Myocyte (in vitro differentiated cells): ENCODE data around the gene MIA2. TPM values are rescaled to one million over a fixed set of nuclear protein-coding genes. Genes with fewer than 3 reads are reported as not detected.
"Not testable (repeated sequence)": the region's sequence is repeated elsewhere in the genome, so short reads cannot be mapped to it uniquely, and the experiment has no call there.

Experiments
- DNase-seq: peaks from one replicate; pipeline ENCODE4 v3.0.0-alpha.2; 2012; ENCODE audit warnings: low read depth
- total RNA-seq: library from RNA; depleted of rRNA; stranded (reverse); fragments of >200 nt; gene quantifications from 2 replicates; pipeline ENCODE4 v1.2.3, GENCODE V29; 2014

MIA2 gene
- total RNA-seq, 1 donor from 2014 or later = 24.4 TPM

DNA sequence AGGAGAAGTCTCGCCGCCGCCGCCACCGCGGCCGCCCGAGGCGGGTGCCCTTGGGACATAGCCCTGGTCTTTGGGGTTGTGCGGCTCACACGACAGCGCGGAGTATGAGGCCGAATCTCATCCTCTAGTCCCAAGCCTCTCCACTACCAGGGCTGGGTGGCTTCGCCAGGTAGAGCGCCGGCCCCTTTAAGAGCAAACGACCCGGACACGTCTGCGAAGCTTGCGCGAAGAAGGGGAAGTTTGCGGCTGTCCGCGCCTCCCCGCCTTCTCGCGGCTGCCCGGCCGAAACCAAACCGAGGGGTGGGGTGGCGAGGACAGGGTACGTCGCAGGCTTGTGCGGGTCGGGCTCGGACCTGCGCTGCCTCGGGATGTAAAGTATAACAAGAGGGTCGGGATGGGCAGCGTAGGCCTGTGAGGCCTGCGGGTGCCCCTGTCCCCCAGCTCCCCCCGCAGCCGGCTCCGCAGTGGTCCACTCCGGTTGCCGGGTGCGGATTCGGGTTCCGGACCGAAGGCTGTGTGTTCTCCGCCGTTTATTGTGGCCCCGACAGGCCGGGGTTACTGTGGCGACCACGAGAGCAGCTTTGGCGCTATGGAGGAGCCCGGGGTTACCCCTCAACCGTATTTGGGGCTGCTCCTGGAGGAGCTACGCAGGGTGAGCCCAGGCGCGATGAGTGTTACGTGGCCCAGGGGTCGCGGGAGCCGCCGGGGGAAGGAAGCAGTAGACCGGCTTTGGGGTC is 33.3 kb downstream of the MIA2 start:
- DNase-seq = peak; percentile 91

DNA sequence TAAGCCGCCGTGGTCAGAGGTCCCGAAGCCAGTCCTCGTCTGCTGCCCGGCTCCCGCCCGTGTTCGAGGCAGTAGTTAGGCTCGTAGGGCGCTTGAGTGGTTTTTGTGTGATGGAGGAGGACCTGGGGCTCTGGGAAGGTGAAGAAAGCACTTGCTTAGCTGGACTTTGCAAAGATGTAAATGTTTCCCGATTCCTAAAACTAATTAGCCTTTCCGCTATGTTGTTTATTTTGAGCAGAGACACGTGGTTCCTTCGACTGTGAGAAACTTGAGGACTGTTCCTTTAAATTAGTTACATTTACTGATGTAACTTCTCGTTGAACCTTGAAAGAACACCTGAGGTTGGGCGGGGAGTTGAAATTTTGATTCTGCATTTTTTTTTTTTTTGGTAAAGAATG is 33.9 kb downstream of the MIA2 start:
- no peak for DNase-seq

DNA sequence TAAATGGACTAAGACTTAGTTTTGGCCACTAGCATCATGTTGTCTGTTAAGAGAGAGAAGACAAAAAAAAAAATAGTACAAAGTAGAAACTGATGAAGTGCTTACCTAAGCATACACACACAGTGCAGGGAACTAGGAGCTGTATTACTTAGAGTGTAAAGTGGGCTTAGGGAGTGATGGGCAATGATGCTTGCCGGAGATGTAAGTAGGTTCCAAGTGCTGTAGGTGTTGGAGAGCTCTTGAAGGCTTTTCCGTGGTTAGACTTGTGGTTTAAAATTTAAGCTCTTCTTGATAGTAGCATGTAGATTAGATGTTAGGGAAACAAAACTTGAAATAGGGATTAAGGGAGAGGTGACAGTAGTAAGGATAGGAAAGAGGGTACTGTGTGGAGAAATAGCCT is 34.7 kb downstream of the MIA2 start:
- DNase-seq = no peak

DNA sequence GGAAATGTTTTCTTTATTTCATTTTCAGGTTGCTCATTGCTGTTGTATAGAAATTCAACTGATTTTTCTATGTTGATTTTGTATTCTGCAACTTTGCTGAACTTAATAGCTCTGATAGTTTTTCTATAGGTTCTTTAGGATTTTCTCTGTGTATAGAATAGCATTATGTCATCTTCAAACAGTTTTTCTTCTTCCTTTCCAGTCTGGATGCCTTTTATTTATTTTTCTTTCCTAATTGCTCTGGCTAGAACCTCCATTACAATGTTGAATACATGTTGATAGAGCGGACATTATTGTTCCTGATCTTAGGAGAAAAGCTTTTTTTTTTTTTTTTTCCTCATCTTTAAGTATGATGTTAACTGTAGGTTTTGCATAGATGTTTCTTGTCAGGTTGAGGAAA is 39.2 kb downstream of the MIA2 start:
- DNase-seq = no peak

DNA sequence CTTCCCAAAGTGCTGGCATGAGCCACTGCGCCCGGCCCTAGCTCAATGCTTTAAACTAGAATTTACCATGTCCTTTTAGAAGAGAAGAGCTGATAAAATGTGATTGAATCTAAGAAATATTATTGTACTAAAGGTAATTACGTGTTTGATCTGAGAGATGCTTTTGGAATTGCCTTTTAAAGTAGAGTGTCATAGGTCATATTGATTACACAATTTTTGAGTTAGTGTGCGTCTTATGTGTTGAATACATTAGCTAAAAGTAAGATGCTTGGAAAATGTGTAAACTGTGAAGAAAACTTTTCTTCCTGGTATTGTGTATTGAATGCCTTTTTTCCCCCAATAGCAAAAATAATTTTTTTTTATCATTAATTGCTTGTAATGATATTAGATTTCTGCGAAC is 41.7 kb downstream of the MIA2 start:
- no peak for DNase-seq

DNA sequence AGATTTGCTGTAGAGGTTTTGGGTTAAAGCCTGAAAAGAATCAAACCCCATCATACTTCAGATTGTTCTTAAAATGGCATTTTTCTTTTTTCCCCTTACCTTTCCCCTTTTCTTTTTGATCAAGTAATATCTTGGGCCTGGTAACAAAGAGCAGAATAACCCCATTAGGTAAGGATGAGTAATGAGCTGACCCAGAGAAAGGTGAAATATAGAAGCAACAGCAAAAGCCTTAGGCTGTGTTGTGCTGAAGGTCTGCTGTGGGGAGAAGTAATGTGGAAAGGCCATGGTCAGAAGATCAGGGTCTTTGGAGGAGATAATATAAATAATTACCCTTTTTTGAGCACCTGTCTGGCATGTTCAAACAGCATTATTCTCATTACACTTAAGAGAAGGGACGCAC is 42.3 kb downstream of the MIA2 start:
- no peak for DNase-seq

DNA sequence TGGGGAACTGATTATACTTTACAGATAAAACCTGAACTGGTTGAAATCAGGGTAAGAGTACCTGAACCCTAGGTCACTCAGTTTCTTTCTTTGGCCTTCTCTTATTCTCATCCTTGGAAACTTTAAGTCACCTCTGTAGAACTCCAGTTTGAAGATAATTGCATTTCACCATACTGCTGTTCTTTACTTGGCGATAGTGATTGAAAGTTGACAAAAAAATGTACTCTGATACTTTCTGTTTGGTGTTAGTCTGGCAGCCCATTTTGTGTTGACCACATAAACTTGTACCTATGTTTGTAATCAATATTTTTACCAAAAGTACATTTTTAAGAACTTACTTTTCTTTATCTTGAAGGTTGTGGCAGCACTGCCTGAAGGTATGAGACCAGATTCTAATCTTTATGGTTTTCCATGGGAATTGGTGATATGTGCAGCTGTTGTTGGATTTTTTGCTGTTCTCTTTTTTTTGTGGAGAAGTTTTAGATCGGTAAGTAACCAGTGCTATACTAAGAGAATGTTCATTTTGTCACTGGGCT is 42.9 kb downstream of the MIA2 start:
- DNase-seq = no peak

DNA sequence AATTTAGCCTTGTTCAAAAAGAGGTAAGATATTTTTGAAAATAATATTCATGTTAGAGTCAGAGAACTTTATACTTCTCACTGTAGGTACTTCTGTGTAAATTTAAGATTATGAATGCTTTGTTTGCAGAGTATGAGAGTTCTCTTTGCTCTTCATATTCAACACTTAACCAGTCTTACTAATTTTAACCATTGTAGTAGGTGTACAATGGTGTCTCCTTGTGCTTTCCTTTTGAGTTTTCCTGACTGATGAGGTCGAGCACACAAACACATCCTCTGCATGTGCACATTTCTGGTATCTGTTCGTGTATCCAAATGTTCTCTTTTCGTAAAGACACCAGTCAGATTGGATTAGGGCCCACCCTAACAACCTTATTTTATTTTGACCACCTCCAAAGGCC is 45.8 kb downstream of the MIA2 start:
- no peak for DNase-seq

DNA sequence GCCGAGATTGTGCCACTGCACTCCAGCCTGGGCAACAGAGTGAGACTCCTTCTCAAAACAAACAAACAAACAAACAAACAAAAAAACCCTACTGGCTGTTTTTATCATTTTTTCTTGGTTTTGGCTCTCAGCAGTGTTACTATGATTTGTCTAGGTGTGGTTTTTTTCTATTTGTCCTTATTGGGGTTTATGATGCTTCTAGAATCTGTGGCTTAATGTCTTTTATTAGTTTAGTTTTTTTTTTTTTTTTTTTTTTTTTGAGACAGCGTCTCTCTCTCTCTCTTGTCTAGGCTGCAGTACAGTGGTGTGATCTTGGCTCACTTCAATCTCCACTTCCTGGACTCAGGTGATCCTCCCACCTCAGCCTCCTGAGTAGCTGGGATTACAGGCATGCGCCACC is 47.0 kb downstream of the MIA2 start:
- DNase-seq = not testable (repeated sequence)

DNA sequence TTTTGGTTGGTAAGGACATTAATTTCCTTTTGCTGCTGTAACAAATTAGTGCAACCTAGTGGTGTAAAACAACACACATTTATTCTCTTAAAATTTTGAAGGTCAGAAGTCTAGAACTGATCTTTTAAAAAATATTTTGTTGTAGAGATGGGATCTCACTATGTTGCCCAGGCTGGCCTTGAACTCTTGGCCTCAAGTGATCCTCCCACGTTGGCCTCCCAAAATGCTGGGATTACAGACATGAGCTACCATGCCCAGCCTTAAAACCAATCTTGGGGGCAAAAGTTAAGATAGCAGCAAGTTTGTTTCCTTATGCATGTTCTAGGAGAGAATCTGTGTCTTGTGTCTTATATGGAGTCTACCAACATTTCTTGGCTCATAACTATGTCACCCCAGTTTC is 55.8 kb downstream of the MIA2 start:
- DNase-seq = no peak

DNA sequence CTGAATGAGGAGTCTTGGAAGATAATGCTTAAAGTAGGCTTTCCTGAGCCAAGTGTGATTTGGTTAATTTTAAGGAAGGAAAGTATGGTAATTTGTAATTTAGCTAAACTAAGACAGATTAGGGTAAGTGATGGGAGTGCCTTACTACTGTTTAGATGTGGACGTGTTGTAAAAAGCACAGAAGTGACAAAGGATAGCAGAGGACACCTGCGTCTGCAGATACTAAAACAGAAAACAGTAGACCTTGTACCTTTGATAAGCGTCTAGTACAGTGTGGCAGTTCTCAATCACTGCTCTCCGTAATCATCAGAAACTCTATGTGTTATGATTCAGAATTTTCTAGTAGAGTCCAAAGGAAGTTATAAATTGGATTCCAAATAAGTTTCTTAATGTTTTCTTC is 58.0 kb downstream of the MIA2 start:
- DNase-seq = no peak

DNA sequence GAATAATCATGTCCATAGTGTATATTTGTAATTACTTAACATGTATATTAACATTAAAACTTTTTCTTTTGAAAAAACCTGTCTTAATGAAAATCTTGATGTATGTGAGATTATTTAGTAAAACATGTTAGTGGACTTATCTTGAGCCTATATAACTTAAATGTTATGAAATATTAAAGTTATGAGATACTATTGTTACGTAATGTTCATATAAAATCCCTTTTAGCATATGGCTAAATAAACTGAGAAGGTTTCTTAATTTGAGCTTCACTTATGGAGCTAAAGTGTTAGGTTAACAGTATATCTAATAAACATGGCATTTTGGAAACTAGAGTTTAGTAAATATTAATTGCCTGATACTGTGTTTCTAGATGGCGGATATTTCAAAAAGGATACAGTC is 59.9 kb downstream of the MIA2 start:
- no peak for DNase-seq

DNA sequence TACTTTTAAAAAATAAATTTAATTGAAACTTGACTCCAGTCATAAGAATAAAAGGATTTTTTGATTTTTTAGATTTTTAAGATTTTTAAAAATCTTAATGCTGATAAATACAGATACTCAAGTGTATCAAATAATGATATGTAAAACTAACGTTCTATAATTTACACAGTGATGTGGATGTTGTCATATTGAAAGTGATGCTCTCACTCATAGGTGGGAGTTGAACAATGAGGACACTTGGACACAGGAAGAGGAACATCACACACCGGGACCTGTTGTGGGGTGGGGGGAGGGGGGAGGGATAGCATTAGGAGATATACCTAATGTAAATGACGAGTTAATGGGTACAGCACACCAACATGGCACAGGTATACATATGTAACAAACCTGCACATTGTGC is 66.7 kb downstream of the MIA2 start:
- not testable (repeated sequence) for DNase-seq

DNA sequence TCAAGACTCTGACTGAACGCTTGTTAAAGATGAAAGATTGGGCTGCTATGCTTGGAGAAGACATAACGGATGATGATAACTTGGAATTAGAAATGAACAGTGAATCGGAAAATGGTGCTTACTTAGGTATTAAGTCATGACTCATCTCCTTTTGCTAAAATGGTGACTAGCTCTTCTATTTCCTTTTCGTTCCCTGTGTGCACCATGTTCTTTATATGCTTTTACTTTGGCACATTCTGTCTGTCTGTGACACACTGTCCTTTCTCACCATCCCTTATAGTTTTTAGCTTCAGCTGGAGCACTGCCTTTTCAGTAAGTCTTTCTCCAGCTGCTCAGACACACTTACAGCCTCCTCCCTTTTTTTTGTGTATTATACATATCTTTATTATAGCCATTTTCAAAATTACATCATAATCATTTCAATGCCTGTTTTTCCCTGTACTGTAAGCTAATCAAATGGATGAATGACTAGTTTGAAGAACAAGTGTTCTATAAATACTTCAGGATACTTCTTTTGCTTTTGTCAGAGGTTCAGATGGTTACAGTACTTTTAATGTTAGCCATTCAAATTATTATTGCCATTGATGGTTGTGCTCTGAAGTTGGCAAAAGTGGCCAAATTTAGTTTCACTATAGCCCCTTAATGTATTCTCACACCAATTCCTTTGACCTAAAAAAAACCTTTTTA is 68.6 kb downstream of the MIA2 start:
- no peak for DNase-seq

DNA sequence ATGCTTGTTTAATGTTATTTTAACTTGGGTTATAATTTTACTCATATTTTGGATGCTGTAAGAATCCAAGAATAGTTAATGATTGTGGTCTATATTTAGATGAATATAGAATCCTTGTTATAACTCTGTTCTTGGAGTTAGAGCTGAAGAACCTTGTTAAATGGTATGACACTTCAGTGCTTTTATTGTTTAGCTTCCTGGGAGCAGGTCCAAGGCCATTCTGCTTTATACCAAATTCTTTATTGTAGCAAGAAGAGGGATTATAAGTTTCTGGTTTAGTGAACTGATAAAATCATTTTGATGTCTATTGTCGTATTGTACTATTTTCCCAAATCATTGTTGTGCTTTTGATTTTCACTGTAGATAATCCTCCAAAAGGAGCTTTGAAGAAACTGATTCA is 69.4 kb downstream of the MIA2 start:
- no peak for DNase-seq

DNA sequence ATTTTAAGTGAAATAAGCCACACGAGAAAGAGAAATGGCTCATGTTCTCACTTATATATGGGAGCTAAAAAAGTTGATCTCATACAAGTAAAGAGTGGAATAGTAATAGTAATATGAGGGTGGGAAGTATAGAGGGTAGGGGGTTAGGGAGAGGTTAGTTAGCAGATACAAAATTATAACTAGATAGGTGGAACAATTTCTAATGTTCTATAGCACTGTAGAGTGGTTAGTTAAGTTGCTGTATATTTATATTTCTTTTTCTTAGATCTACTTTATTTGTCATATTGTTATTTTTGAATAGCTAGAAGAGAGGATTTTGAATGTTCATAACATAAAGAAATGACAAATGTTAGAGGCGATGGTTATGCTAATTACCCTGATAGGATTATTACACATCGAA is 74.1 kb downstream of the MIA2 start:
- no peak for DNase-seq

DNA sequence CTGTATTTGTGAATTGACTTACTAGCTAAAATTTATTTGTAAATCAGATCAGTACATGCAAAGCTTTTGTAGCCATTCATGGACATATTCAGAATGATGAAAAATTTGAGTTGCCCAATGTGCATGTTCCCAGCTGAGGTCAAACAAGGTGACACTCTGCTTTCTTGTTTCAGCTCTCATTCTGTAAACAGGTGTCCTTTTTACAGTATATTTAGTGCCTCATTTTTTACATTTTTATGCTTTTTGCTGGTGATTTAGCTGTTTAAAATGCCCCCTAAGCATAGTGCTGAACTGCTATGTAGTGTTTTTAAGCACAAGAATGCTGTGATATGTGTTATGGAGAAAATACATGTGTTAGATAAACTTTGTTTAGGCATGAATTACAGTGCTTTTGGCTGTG is 76.3 kb downstream of the MIA2 start:
- no peak for DNase-seq

DNA sequence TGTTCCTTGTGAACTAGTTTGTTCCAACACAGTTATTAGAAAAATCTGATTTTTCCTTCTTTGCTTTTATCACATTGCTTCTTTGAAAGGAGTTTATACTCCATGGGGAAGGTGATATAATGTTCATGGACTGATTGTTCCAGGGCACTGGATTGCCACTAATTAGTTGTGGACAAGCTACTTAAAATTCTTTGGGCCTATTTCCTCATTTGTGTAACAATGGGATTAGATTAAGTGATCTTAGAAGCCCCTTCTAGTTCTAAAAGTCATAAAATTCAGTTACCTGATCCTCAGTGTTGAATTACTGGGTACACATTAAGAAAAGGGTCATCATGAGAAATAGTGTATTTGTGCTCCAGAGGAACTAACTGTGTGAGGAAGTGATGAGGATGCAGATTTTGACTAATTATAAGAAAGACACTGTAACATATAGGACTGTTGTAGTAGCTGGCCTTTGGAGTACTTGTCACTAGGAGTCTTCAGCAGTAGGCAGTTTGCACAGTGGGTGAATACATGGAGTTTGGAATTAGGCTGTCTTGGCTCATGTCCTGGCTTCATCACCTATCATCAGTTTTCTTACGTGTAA is 82.2 kb downstream of the MIA2 start:
- DNase-seq = no peak

DNA sequence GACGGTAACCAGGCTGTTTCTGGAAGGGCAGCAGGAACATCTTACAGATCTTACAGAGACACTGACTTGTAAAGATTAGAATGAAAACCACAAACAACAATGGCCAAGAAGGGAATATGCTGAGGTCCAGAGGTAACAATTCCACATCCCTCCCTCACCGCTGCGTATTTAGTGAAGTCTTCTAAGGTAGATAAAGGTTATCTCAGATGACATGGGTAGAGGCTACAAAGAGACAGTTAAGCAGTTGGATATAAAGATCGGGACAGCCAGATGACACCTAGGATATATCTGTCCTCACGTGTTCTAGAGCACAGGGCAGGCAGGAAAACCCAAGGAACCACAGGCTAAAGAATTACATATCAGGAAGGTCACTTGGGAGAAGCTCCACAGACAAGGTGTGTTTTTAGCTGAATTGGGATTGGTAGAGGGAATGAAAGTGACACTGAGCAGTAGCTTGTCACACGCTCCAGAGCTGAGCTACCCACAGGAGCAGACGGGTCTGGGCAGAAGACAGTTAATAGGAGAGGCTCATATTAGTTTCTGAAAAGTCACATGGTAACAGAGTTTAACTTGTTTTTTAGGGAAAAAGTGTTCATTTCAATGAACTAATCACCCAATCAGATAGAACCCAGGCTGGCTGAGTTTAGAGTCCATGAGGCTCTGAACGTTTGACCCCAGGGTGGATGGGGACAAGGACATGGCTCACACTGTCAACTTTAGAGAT is 83.3 kb downstream of the MIA2 start:
- DNase-seq = no peak

DNA sequence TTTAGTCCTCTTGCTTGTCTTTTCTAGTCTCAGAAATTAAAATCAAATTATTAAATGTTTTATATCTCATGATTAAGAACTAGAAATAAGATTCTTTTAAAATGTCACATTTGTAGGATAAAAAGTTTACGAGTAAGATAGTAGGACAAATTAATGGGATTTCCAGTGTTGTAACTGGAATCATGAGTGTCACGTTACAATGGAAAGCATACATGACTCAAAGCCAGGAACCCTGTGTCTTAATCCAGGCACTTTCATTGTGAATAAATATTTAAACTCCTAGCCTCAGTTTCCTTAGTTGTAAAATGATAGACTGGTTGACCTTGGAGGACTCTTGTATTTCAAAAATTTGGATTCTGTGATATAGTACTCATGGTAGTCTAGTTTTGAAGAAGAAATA is 84.9 kb downstream of the MIA2 start:
- DNase-seq = no peak

DNA sequence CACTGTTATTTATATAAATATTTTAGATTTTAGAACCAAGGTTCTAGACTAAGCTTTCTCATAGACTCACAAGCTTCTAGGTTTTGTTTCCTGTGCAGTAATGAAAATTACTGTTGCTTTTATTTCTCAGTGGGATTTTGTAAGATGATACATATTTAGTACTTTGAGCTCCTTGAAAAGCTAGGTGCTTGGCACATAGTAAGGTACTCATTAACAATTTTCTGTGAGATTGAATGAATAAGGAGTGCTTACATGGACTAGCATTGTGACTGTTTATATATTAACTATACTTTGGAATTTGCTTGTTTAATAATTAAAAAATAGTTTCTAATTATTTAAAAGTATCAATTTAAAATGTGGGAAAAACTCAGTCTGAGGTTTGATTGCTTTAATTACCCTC is 85.7 kb downstream of the MIA2 start:
- no peak for DNase-seq

DNA sequence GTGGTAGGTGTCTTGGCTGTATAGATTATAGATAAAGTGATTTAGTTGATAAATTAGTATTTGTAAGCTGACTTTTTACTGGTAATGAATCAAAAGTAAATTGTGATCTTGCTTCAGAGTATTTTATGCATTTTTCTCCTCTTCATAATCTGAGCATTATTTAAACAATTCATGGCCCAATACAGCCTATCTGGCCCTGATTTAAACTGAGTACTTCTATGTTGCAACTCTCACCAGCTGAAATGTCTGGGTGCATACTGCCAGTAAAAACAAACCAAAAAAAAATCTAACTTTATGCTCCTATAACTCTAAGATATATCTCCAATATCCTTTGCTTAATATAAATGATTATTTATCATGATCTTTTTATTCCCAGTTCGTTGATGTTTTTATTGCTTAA is 86.6 kb downstream of the MIA2 start:
- no peak for DNase-seq
